Upper lobe of right lung (tissue), 1 donor: Measurements from ENCODE around the gene ABCC2. TPM values are rescaled to one million over a fixed set of nuclear protein-coding genes. Genes with fewer than 3 reads are reported as not detected.

Source experiments
- ATAC-seq: fragments of 200-7000 bp; cut with Tn5 transposase; one replicate; pipeline ENCODE4 v1.9.1; 2020; ENCODE audit warnings: mild to moderate bottlenecking, moderate library complexity
- DNase-seq: peaks from one replicate; pipeline ENCODE4 v3.0.0-alpha.2; 2020
- H3K27ac ChIP-seq: fragments of 200-600 bp; one replicate; pipeline ENCODE4 v1.8.0; 2022
- H3K27me3 ChIP-seq: fragments of 200-600 bp; one replicate; pipeline ENCODE4 v1.8.0; 2022; ENCODE audit warnings: mild to moderate bottlenecking
- H3K36me3 ChIP-seq: fragments of 200-600 bp; one replicate; pipeline ENCODE4 v1.8.0; 2022
- H3K4me1 ChIP-seq: fragments of 200-600 bp; one replicate; pipeline ENCODE4 v1.8.0; 2022
- H3K4me3 ChIP-seq: fragments of 200-600 bp; one replicate; pipeline ENCODE4 v1.8.0; 2022; ENCODE audit warnings: mild to moderate bottlenecking
- H3K9me3 ChIP-seq: fragments of 200-600 bp; one replicate; pipeline ENCODE4 v1.8.0; 2022
- intact Hi-C: fragments of 100-400 bp; cut with DNase I; formaldehyde crosslinking; loops from one replicate; pipeline ENCODE4 v1.11.0; 2022
- total RNA-seq: library from RNA; stranded (reverse); fragmentation: NEBNext Ultra II Directional; extraction: Animal tissue kit (Norgen Biotek cat#: 25700); gene quantifications from one replicate; pipeline ENCODE4 v1.2.1, GENCODE V29; 2021
- TF ChIP-seq, protein P1 (sequence below): fragments of 200-600 bp; IDR thresholded peaks from one replicate; pipeline ENCODE4 v1.8.0; 2022; ENCODE audit warnings: antibody characterized with exemption
- donor health status: DM: no; HTN: yes; CAD: no; lungs with severe emphysema.

Gene ABCC2
- total RNA-seq, 1 donor from 2014 or later, result 1.1 TPM

DNA sequence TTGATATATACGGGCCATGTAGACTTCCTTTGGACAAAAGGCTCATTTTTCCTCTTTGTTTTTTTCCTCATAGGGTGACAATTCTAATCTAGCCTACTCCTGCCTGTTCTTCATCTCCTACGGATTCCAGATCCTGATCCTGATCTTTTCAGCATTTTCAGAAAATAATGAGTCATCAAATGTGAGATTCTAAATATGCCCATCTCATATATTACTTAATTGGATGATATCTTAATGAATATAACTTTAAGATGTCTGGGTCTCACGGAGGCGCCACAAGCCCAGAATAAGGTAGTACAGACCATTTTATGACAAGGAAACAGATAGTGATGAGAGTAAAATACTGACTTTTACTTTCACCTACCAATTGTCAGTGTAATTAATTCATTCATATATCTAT is 11.4 kb downstream of the ABCC2 start:
- ATAC-seq (no peak), DNase-seq (no peak)
- no peak overlapping the region for H3K27ac ChIP-seq
- H3K4me1 ChIP-seq, result no peaks in the 10 kb centered on the region
- H3K36me3 ChIP-seq, result no peaks in the 10 kb centered on the region
- no peaks in the 10 kb centered on the region for H3K27me3 ChIP-seq
- intact Hi-C loops, result no loop called here
- H3K4me3 ChIP-seq, result no peak overlapping the region
- no peaks in the 10 kb centered on the region for H3K9me3 ChIP-seq
- TF ChIP-seq, protein P1, sequence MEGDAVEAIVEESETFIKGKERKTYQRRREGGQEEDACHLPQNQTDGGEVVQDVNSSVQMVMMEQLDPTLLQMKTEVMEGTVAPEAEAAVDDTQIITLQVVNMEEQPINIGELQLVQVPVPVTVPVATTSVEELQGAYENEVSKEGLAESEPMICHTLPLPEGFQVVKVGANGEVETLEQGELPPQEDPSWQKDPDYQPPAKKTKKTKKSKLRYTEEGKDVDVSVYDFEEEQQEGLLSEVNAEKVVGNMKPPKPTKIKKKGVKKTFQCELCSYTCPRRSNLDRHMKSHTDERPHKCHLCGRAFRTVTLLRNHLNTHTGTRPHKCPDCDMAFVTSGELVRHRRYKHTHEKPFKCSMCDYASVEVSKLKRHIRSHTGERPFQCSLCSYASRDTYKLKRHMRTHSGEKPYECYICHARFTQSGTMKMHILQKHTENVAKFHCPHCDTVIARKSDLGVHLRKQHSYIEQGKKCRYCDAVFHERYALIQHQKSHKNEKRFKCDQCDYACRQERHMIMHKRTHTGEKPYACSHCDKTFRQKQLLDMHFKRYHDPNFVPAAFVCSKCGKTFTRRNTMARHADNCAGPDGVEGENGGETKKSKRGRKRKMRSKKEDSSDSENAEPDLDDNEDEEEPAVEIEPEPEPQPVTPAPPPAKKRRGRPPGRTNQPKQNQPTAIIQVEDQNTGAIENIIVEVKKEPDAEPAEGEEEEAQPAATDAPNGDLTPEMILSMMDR, result no peak

DNA sequence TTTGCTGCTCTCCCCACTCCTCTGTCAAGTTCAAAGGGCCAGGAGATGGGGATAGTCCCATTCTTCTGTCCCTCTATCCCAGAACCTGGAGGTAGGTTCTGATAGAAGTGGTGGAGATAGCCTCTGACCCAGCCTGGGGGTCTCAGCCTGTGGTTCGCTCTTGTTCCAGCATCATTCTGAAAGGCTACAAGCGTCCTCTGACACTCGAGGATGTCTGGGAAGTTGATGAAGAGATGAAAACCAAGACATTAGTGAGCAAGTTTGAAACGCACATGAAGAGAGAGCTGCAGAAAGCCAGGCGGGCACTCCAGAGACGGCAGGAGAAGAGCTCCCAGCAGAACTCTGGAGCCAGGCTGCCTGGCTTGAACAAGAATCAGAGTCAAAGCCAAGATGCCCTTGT is 14.5 kb downstream of the ABCC2 start:
- Histone ChIP-seq H3K4me3 (no peak overlapping the region), H3K27ac (no peak overlapping the region), H3K9me3 (no peaks in the 10 kb centered on the region), H3K27me3 (no peaks in the 10 kb centered on the region), H3K36me3 (no peaks in the 10 kb centered on the region), H3K4me1 (no peaks in the 10 kb centered on the region)
- TF ChIP-seq, protein P1, result no peak
- DNase-seq, result no peak
- intact Hi-C loops, result no loop called here
- no peak for ATAC-seq

DNA sequence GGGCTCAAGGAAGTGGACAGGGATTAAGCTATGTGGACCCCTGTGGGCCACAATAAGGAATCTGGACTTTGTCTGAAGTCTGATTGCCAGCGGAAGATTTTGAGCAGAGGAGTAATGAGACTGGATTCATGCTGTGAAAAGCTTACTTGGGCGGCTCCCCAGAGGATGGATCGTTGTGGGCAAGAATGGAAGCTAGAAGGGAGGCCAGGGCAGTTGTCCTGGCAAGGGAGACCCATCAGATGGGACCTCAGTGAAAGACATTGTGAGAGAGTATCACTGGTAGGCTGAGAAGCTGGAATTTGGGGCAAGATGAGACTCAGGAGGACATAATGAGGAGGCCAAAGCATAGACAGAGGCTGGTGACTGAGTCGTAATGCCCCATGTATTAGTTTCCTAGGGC is 15.6 kb downstream of the ABCC2 start:
- no peaks in the 10 kb centered on the region for H3K36me3 ChIP-seq
- ATAC-seq (no peak), DNase-seq (no peak)
- H3K9me3 ChIP-seq, result no peaks in the 10 kb centered on the region
- TF ChIP-seq, protein P1, result no peak
- intact Hi-C loops, result no loop called here
- H3K4me1 ChIP-seq, result no peaks in the 10 kb centered on the region
- H3K4me3 ChIP-seq, result no peak overlapping the region
- no peak overlapping the region for H3K27ac ChIP-seq
- no peaks in the 10 kb centered on the region for H3K27me3 ChIP-seq

DNA sequence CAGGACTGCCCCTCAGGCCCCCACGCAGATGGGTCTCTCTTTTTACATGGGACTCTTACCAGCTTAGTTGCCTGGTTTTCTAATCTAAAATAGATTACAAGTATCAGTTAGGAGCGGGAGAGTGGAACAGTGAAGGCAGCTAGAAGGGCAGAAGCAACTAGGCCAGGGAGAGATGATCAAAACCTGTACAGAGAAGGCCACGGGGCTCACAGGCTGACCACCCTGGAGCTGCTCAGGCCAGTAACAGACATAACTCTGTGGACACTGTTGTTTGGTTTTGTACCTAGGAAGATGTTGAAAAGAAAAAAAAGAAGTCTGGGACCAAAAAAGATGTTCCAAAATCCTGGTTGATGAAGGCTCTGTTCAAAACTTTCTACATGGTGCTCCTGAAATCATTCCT is 16.5 kb downstream of the ABCC2 start:
- no peak overlapping the region for H3K4me3 ChIP-seq
- DNase-seq (no peak), ATAC-seq (no peak)
- H3K36me3 ChIP-seq, result no peaks in the 10 kb centered on the region
- TF ChIP-seq, protein P1, result no peak
- H3K9me3 ChIP-seq, result no peaks in the 10 kb centered on the region
- H3K27me3 ChIP-seq, result no peaks in the 10 kb centered on the region
- no peaks in the 10 kb centered on the region for H3K4me1 ChIP-seq
- no peak overlapping the region for H3K27ac ChIP-seq
- intact Hi-C loops, result no loop called here

DNA sequence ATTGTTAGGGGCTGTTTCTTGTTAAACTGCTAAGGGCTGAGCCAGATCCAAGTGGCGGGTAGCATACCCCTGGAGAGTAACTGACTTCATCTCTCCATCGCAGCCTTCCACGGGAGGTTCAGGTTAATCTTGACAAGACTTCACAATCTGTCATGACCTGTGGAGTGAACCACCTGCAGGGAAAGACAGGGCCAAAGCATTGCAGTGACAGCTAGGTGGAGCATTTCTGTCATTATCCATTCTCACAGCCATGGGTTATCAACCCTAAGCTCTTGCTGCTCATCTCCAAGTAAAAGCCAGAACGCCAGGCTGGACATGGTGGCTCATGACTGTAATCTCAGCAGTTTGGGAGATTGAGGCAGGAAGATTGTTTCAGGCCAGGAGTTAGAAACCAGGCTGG is 17.2 kb downstream of the ABCC2 start:
- ATAC-seq, result no peak
- Histone ChIP-seq H3K36me3 (no peaks in the 10 kb centered on the region), H3K27me3 (no peaks in the 10 kb centered on the region), H3K9me3 (no peaks in the 10 kb centered on the region), H3K4me3 (no peak overlapping the region), H3K27ac (no peak overlapping the region), H3K4me1 (no peaks in the 10 kb centered on the region)
- TF ChIP-seq, protein P1, result no peak
- intact Hi-C loops, result no loop called here
- no peak for DNase-seq

DNA sequence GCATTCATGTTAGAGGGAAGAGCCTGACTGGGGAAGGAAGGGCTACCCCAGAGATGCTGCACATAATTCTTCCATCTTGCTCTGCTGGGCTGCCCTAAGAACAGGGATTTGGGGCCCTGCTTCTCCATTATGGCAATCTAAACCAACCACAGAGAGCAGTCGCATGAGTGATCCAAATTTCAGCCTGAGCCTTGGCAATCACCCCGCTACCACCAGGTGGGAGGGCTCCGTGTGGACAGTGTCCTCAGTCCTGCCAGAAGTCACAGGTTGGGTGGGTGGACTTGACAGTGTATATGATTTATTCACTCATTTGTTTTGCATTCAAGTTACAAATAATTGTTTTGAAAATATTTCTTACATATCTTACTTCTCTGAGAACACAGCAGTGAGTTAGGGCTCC is 22.0 kb downstream of the ABCC2 start:
- TF ChIP-seq, protein P1, result no peak
- H3K27ac ChIP-seq, result no peak overlapping the region
- no peaks in the 10 kb centered on the region for H3K36me3 ChIP-seq
- H3K4me1 ChIP-seq, result no peaks in the 10 kb centered on the region
- ATAC-seq (no peak), DNase-seq (no peak)
- intact Hi-C loops, result no loop called here
- no peaks in the 10 kb centered on the region for H3K9me3 ChIP-seq
- no peaks in the 10 kb centered on the region for H3K27me3 ChIP-seq
- no peak overlapping the region for H3K4me3 ChIP-seq
